ENCODE measurements around the gene CPLX1. TPM values are rescaled to one million over a fixed set of nuclear protein-coding genes. Genes with fewer than 3 reads are reported as not detected.

The CPLX1 gene
- polyA plus RNA-seq, 3 donors, result not detected

DNA sequence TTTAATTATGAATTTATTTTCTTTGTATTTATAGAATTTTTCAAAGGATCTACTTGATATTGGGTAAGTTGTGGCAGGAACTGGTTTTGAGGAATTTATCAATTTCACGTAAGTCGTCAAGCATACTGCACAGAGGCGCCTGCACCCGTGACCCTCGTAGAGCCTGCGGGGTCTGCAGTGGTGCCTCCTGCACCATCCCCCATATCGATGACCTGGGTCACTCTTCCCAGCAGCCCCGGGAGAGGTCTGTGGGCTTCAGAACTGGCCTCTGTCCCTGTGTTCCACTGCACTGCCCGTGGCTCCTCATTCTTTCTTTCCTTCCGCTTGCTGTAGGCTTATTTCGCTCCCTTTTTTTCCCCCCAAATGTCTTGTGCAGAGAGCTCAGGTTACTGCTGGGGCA, 31.5 kb upstream of the CPLX1 start:
- TF ChIP-seq CTCF (IDR thresholded peaks at IDR 0.05), result no peak
- 96% methylated on average over 11 of the region's 11 CpGs for WGBS (ENCODE audit: insufficient coverage)
- H3K4me1 ChIP-seq (ENCODE audit: control insufficient read depth in 1 of 2, insufficient read depth in 2 of 2, low read length in 2 of 2), result no peaks in the 10 kb centered on the region
- H3K27ac ChIP-seq (ENCODE audit: low read depth in 1 of 2, low read length in 2 of 2), result no peak overlapping the region
- no peaks in the 10 kb centered on the region for H3K27me3 ChIP-seq (ENCODE audit: control insufficient read depth in 2 of 2, insufficient read depth in 2 of 2, low read length in 2 of 2)
- H3K4me2 ChIP-seq (replicated peaks; ENCODE audit: extremely low read depth, low read length, poor library complexity, severe bottlenecking), result no peak overlapping the region
- no peak for DNase-seq
- Mint-ChIP-seq H3K36me3 (peaks cover 87 to 98% of the 10 kb centered on the region in 2 donors), H3K4me3 (no peak overlapping the region), H3K27me3 (ENCODE audit: low read depth in 3 of 3) (no peaks in the 10 kb centered on the region), H3K4me1 (no peaks in the 10 kb centered on the region), H3K9me3 (peaks cover 0 to 2% (median 0%) of the 10 kb centered on the region in 7 donors), H3K27ac (no peak overlapping the region)
- peaks cover 36% of the 10 kb centered on the region for H4K20me1 ChIP-seq (ENCODE audit: insufficient read depth, low read length)
- no peak overlapping the region for H3K9ac ChIP-seq (ENCODE audit: insufficient read depth, low read length, poor library complexity, severe bottlenecking)
- intact Hi-C loops (cut with micrococcal nuclease), result no loop called here
- no peaks in the 10 kb centered on the region for H3K9me3 ChIP-seq (replicated peaks in 1 of 2; ENCODE audit: control insufficient read depth in 1 of 2, insufficient read depth in 1 of 2, low read length in 2 of 2)
- no peaks in the 10 kb centered on the region for H3K79me2 ChIP-seq (ENCODE audit: insufficient read depth, low read length)
- no peak overlapping the region for H3K4me3 ChIP-seq (replicated peaks in 1 of 3; ENCODE audit: low read depth in 2 of 3, low read length in 3 of 3)
- H3K36me3 ChIP-seq (replicated peaks in 1 of 2; ENCODE audit: control insufficient read depth in 1 of 2, insufficient read depth in 2 of 2, low read length in 2 of 2), result peaks cover 84 to 96% of the 10 kb centered on the region in 2 donors
- no peak overlapping the region for H2AFZ ChIP-seq (ENCODE audit: insufficient read depth, low read depth, low read length, poor library complexity, severe bottlenecking)

DNA sequence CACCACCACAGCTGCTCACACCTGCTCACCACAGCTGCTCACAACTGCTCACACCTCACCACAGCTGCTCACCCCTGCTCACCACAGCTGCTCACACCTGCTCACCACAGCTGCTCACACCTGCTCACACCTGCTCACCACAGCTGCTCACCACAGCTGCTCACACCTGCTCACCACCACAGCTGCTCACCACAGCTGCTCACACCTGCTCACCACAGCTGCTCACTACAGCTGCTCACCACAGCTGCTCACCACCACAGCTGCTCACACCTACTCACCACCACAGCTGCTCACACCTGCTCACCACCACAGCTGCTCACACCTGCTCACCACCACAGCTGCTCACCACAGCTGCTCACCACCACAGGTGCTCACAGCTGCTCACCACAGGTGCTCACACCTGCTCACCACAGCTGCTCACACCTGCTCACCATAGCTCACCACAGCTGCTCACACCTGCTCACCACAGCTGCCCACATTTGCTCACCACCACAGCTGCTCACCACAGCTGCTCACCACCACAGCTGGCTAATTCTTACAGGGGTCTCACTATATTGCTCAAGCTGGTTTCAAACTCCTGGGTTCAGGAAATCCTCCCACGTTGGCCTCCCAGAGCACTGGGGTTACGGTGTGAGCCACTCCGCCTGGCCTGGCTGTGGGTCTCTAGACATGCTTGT, 30.4 kb upstream of the CPLX1 start:
- H3K36me3 Mint-ChIP-seq, result peaks cover 84 to 98% of the 10 kb centered on the region in 2 donors
- Histone ChIP-seq H3K4me1 (ENCODE audit: control insufficient read depth in 1 of 2, insufficient read depth in 2 of 2, low read length in 2 of 2) (no peaks in the 10 kb centered on the region), H4K20me1 (ENCODE audit: insufficient read depth, low read length) (peaks cover 36% of the 10 kb centered on the region), H3K4me3 (replicated peaks in 1 of 3; ENCODE audit: low read depth in 2 of 3, low read length in 3 of 3) (no peak overlapping the region), H3K27me3 (ENCODE audit: control insufficient read depth in 2 of 2, insufficient read depth in 2 of 2, low read length in 2 of 2) (no peaks in the 10 kb centered on the region), H3K79me2 (ENCODE audit: insufficient read depth, low read length) (no peaks in the 10 kb centered on the region), H3K9ac (ENCODE audit: insufficient read depth, low read length, poor library complexity, severe bottlenecking) (no peak overlapping the region), H2AFZ (ENCODE audit: insufficient read depth, low read depth, low read length, poor library complexity, severe bottlenecking) (no peak overlapping the region), H3K27ac (ENCODE audit: low read depth in 1 of 2, low read length in 2 of 2) (no peak overlapping the region), H3K36me3 (replicated peaks in 1 of 2; ENCODE audit: control insufficient read depth in 1 of 2, insufficient read depth in 2 of 2, low read length in 2 of 2) (peaks cover 86 to 96% of the 10 kb centered on the region in 2 donors), H3K9me3 (replicated peaks in 1 of 2; ENCODE audit: control insufficient read depth in 1 of 2, insufficient read depth in 1 of 2, low read length in 2 of 2) (no peaks in the 10 kb centered on the region), H3K4me2 (replicated peaks; ENCODE audit: extremely low read depth, low read length, poor library complexity, severe bottlenecking) (no peak overlapping the region)
- 82% methylated on average over 3 of the region's 3 CpGs for WGBS (ENCODE audit: insufficient coverage)
- no peak for DNase-seq
- TF ChIP-seq CTCF (IDR thresholded peaks at IDR 0.05), result no peak
- no peak overlapping the region for H3K4me3 Mint-ChIP-seq
- no peaks in the 10 kb centered on the region for H3K4me1 Mint-ChIP-seq
- peak overlapping the region in 2 of 7 donors; percentile 63 to 76 for H3K27ac Mint-ChIP-seq
- intact Hi-C loops (cut with micrococcal nuclease), result no loop called here
- no peaks in the 10 kb centered on the region for H3K27me3 Mint-ChIP-seq (ENCODE audit: low read depth in 3 of 3)
- peaks cover 0 to 2% (median 0%) of the 10 kb centered on the region in 7 donors for H3K9me3 Mint-ChIP-seq
